ENCODE data around the gene TMEM129.
"Not testable (repeated sequence)": the region's sequence is repeated elsewhere in the genome, so short reads cannot be mapped to it uniquely, and the experiment has no call there.

The TMEM129 gene

DNA sequence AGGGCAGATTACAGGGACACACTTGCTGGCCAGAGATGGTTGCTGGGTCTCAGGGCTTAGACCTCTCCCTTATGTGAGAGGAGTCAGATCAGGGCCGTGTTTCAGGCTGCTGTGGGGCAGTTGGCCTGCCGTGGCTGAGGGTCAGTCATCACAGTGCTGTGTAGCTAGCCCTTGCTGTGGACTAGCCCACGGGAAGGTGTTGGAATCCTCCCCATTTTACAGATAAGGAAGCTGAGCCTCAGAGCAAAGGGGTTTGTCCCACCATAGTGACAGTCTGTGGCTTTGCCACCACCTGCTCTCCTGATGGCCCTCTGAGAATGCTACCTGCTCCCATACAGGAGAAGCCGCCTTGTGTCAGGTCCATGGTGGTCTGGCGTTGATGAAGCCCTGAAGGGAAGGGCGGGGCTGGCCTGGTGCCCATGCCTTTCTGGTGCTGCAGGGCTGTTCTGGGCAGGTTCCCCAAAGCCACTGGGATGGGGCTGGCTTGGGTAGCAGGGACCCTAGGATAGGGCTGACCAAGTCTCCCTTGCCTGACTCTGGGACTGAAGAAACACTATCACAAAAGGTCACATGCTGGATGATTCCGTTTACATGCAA lies 34.6 kb downstream of the TMEM129 start:
- FAIRE-seq: no peak

DNA sequence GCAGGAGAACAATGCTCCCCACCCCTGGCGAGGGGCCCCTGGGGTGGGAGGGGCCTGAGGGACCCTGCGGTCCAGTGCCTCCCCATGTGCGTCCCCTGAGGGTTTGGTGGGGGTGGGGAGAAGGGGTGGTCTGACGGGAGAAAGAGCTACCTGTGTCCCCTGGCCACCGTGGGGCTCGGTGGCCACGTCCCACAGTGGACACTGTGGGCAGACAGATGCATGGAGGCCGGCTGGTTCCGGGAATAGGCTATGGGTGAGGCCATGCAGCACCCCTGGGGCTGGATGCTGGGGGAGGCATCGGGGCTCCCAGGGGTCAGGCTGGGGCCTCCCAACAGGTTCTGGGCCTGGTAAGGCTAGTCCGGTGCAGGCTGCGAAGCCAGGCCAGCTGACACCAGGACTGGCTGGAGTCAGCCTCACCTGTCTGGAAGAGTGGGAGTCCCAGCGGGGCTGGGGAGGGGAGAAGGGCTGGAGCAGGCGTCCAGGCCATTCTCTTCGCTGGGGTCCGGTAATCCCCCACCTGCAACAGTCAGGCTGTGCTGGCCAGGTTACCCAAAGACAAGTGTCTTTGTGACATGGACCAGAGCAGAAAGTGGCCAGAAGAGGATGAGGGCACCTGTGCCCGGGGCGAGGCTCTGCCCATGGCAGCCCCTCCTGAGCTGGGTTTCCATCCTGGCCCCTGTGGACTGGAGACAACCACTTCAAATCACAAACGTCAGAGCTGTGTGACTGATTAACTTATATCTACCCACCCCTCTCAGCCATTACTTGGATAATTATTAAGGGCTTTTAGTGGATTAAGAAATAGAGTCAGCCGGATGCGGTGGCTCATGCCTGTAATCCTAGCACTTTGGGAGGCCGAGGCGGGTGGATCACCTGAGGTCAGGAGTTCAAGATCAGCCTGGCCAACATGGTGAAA lies 35.6 kb downstream of the TMEM129 start:
- FAIRE-seq: no peak

DNA sequence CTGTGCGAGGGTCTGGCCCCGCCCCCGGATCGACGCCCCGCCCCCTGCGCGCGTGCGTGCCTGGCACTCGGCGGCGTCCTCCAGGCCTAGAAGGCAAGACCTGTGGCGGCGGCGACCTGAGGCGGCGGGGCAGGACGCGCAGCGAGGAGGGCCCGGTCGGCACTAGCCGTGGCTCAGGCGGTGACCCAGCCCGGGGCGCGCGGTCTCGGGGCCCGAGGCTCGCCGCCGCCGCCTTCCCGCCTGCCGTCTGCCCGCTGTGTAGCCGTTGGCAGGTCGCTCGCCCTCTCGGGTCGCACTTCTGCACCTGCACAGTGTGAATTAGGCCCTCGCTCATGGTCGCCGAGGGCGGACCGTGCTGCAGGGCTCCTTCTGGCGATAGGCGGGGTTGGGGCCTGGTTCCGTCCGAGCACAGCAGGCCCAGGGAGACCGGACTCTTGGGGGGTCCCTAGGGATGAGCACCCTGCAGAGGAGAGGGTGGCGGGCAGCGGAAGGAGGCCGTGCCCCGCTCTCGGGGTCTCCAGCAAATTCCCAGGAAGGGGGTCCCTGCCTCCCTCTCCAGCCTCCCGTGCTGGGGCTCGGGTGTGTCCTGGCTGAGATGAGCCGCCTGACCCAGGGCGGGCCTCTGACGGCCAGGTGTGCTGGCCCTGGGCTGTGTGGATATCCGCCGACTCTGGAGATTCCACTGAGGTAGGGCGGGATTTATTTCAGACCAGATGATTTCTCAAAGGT lies 36.5 kb downstream of the TMEM129 start:
- FAIRE-seq: no peak

DNA sequence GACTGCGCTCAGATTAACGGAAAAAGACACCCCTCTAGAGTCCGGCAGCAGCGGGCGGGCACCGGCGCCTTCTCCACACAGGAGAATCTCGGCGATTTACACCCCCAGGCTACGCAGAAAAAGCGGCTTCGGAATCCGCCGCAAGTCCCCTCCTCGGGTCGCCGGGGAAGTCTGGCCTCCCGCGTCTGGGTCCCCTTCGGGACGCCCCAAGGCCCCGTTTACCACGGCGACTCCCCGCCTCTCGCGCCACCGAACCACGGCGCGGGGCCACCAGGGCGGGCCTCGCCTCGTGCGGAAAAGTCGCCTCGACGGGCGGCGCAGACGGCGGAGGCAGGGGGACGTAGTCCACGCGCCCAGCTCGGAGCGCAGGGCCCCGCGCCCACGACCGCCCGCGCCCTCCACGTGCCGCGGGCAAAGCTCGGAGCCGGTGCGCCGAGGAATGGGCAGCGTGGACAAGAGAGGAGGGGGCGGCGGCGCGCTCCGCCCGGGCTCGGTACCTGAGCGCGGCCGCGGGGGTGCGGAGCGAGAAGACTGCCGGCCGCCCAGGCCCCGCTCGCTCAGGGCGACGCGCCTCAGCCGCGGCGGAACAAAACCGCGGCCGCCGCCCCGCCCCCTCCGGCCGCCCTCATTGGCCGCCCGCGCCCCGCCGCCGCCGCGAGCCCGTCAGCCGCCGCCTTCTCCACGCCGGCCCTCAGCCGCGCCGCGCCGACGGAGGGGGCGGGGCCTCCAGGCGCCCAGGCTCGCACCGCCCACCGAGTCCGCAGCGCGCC lies 37.2 kb downstream of the TMEM129 start, which contains the start of gene FAM53A:
Gene FAM53A, minus strand, starts transcription at position 578 of the 770 bp plus-strand sequence. CDS start 15,572 bp downstream, outside the sequence.
- no peak for FAIRE-seq

DNA sequence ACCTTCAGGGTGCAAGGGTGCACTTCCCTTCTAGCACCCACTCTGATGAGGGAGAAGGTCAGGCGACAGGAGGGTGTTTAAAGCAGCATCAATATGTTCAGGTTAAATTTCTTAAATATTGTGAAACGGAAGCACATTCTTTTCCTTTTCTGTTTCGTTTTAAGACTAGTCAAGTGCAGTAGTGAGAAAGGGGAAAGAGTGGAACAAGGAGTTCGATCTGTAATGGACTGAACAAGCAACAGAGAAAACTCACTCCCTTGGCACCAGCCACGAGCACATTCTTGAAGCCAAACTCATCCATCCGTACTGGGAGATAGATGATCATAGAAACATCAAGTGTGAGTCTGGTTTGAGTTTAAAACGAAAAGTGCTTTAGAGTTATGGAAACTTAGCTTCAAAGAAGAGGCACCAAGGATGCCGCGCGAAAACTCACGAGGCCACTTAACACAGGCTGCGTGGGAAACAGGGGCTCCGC lies 37.8 kb downstream of the TMEM129 start:
- FAIRE-seq: no peak

DNA sequence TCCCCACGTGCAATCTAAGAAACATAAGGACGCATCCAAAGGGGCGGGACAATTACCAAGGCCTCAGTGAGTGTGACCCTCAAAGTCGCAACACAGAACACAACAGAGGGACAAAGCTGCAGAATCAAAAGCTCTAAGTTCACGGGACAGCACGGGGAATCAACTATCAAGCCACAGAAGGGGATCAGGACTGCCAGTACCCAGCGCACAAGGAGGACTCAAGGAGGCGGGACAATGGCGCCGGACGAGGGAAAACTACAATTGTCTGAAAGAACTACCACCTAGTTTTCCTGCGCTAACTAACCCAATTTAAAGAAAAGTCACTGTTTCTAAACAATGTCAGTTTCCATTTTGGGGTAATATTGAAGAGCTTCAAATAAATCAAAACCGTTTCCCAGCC lies 38.3 kb downstream of the TMEM129 start:
- FAIRE-seq: no peak

DNA sequence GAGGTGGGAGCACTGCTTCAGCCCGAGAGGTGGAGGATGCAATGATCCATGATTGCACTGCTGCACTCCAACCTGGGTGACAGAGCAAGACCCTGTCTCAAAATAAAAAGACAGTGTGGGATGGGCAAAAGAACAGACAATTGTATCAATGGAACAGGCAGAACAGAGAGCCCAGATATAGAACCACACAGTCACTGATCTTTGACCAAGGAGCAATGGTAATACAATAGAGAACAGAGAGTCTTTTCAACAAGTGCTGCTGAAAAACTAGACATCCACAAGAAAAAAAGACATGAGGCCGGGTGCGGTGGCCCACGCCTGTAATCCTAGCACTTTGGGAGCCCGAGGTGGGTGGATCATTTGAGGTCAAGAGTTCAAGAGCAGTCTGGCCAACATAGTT lies 42.9 kb downstream of the TMEM129 start:
- FAIRE-seq: no peak

DNA sequence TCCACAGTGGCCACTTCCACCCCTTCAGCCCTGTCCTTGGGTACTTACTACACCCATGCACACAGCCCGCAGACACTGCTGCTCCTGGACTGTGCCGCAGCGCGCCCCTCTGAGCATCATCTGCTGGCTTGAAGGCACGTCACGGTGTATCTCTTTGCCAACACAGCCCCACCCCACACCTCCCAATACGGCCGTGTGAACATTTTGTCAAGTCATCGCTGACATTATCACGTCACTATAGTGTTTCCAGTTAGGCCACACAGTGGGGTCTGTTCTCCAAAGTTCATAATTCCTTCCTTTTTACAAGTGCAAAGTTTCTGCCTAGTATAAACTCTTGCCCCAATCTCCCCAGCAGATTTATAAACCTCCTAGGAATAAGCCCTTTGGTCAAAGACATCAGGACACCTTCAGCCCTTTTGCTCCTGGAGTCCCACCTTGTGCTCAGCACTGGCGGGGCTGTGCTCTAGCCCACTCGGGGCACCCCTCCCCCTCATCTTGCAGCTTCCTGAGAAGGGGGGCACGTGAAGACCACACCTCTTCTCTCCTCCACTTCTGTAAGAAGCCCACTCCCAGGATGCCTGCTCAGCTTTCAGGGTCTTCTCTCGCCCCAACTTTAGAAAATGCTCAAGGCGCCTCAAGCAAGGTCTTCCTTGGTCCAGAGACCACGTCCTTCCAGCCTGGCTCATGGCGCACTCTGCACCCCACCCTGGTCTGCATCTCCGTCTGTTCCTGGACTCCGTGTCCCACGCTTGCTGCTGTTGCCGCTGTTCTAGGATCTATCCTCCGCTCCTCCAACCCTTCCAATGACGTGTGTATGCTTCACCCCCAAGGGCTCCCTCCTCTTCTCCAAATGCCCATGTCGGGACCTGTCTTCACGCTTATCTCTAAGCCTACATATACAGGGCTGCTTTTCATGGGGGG lies 44.3 kb downstream of the TMEM129 start:
- no peak for FAIRE-seq

DNA sequence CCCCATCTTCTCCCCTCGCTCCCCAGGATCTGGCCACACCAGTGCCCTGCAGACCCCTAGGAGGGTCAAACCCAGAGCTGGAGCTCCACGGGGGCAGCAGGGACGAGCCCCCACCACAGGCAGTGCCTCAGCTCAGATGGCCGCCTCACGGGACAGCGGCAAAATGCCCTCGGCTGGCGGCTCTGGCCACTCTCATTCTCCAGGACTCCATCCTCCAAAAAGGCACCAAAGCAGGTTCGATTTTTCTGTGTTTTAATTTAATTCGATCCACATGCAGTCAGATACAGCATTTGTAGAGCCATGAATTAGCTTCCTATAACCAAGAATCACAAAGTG lies 45.4 kb downstream of the TMEM129 start:
- no peak for FAIRE-seq

DNA sequence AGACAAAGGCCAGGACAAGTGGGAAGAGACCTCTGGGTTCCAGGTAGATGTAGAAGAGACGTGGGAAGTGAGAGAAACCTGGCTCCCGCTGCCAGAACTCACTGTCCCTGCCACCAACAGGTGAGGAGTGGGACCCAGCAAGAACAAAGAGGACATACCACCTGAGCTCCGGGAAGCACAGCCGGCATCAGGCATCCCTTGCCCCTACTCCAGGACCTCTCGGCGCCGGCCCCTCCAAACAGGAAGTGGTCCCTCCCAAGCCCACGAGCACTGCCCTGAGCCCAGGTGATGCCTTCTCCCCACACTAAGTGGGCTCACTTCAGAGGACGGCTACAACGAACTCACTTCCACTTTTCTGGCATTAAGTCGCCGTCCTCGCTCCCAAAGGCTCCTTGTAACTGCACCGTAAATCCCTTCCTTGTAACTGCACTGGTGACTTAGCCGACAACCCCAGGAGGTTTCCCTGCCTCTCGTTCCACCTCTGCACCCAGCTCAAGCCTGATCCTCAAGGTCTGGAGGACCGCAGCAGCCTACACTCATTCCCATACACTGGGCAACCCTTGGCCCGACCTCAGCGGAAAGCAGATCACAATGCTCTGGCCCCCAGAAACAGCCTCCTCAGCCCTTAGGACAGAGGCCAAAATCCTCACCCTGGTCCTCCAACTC lies 45.9 kb downstream of the TMEM129 start:
- FAIRE-seq: no peak

DNA sequence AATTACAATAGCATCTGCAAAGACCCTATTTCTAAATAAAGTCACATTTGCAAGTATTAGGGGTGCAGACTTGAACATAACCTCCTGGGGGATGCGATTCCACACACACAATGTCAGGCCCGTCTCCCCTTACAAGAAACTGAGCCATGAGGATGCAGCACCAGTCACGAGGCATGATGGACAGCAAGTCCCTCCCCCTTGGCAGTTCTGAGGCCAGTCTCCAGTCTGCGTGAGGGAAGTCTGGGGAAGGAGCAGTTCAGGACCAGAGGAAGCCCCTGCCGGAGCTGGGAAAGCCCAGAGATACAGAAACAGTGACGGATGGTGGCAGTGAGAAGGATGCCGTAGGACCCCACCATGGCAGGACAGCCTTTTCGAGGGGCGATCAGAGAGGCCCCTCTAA lies 46.4 kb downstream of the TMEM129 start:
- FAIRE-seq: no peak

DNA sequence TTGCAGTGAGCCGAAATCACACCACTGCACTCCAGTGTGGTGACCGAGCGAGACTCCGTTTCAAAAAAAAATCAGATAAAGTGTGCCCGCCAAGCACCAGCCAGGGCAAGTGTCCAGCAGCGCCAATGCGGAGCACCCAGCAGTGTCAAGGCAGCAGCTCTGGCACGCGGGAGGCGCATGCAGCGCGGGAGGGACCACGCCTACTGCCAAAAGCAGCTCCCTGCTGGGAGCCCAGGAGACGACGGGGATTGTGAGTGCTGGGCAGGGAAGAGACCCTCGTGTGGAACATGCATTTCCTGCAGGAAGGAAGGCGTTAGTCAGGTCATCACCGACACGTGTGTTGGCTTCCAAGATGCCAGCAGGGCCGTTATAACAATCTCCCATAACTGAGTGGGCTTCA lies 47.5 kb downstream of the TMEM129 start:
- no peak for FAIRE-seq

DNA sequence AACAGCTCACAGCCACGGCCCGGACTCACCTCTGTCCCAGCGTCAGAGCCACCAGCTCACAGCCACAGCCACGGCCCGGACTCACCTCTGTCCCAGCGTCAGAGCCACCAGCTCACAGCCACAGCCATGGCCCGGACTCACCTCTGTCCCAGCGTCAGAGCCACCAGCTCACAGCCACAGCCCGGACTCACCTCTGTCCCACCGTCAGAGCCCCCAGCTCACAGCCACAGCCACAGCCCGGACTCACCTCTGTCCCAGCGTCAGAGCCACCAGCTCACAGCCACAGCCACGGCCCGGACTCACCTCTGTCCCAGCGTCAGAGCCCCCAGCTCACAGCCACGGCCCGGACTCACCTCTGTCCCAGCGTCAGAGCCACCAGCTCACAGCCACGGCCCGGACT lies 50.1 kb downstream of the TMEM129 start:
- FAIRE-seq: not testable (repeated sequence)

DNA sequence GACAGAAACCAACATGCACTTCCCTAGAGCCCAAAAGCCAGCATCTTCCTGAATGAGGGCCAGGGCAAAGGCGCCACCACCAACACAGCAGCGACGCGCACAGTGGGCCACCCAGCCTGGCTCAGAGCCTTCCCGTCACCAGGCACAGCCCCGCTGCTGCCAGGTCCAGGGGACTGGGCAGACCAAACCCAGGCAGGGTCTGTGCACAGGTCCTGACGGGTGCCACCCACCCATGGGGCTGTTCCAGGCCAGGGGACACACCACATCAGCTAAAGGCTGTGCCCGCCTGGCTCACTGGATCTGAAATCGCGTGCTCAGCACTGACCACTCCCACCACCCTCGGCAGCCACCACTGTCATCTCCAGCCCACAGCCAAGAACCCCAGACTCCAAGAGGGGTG lies 50.8 kb downstream of the TMEM129 start:
- FAIRE-seq: no peak

DNA sequence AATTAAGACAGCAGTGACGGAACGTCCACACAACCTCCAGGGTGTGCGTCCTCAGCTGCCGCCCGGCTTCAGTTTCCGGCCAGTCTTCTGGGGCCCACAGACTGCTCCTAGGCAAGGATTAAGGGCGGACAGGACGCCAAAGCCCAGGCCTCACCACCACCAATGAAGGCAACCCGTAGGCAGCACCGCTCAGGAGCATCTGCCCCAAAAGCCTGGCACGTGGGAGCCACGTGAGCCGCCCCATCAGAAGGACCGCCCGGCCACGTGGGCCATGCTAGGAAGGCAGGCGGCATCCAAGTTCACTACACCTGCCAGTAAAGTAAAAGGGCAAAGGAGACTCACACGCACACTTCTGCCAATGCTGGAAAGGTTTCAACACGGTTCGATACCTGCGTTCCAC lies 51.3 kb downstream of the TMEM129 start:
- FAIRE-seq: no peak

DNA sequence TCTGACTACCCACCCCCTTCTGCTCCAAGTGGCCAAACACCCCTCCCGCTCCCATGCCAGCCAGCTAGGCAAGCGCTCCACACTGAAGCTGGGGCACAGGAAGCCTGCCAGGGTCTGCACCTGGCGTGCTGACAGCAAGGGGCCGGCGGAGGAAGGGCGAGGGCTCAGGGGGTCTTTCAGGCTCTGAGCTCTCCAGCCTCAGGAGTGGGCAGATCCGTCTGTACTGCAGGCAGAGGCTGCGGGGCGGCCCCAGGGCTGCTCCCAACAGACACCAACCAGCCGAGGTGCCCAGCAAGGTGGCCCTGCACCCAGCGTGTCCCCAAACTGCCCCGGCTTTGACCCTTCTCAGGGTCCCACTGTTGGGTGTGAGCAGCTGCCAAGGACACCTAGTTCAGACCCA lies 51.9 kb downstream of the TMEM129 start:
- FAIRE-seq: no peak

DNA sequence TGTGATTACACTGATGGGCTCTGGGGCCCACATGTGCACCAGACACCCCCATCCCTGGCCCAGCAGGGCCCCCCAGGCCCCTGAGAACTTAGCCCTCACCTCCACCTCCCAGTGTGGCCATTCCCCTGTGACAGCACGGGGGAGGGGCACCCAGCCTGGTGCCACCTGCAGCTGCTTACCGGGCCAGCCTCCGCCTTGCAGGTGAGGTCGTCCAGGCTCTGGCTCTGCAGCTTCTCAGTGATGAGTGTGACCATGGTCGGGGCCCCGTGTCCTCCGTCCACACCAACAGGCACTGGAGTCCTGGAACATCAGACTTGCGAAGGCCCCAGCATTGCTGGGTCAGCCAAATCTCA lies 52.7 kb downstream of the TMEM129 start:
- no peak for FAIRE-seq

DNA sequence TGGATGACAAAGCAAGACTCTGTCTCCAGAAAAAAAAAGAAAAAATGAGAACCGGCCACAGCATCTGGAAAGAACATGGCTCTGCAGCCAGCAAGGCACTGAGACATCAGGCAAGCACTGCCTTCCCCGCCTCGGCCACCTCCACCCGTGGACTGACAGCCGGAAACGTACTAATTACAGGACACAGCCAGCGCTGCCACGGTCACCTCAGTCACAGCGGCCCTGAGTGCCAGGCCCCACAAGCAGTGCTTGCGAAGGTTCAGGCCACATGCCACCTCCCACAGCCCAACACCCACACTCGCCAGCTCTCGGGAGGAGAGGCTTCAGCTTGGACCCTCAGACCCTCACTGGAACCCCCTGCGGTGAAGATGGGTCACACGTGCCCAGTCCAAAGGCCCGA lies 53.9 kb downstream of the TMEM129 start:
- no peak for FAIRE-seq

DNA sequence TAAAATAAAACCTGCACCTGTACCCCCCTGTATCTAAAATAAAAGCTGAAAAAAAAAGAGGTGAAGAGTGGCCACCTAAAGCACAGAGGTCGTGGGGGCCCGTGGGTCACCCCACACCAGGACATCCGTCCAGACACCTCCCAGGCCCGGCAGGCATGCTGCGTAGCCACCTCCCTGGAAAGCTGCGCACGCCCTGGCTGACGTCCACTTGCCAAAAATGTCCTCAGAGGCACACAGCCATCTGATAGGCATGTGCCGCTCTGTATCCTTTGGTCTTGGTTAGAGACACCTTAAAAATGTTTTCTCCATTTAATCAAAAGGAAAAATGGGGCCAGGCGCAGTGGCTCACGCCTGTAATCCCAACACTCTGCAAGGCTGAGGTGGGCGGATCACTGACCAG lies 54.7 kb downstream of the TMEM129 start:
- no peak for FAIRE-seq

Measured in A204.1 (cell line).